Thoracic aorta (tissue), 2 donors: ENCODE results near the gene EDIL3. TPM values are rescaled to one million over a fixed set of nuclear protein-coding genes. Genes with fewer than 3 reads are reported as not detected.

Source experiments
- ATAC-seq: fragments of 150-250 bp; one replicate; pipeline ENCODE4 v1.8.0; 2017; ENCODE audit warnings: low read depth; ENCODE audit not compliant: insufficient number of reproducible peaks, low FRiP score
- DNase-seq: peaks from one replicate; pipeline ENCODE4 v3.0.0-alpha.2; 2020; ENCODE audit warnings: low spot score
- H3K27ac ChIP-seq, 2 donors: fragments of 200-600 bp; sonication (generic); 1 replicate in 1 of 2; 2 replicates in 1 of 2; pipeline ENCODE4 v1.5.1; 2016; ENCODE audit warnings: mild to moderate bottlenecking in 2 of 2, moderate library complexity in 2 of 2
- H3K27me3 ChIP-seq: fragments of 200-600 bp; sonication (generic); replicated peaks from 2 replicates; pipeline ENCODE4 v1.6.0; 2016; ENCODE audit warnings: mild to moderate bottlenecking; ENCODE audit not compliant: insufficient read depth
- H3K36me3 ChIP-seq: fragments of 200-600 bp; sonication (generic); one replicate; pipeline ENCODE4 v1.5.1; 2016
- H3K4me1 ChIP-seq, 2 donors: fragments of 200-600 bp; sonication (generic); 1 replicate in 1 of 2; 2 replicates in 1 of 2; pipeline versions ENCODE4 v1.5.1 to v1.6.0; 2016; ENCODE audit warnings: low read depth in 2 of 2, mild to moderate bottlenecking in 1 of 2; ENCODE audit not compliant: control insufficient read depth in 1 of 2
- H3K4me3 ChIP-seq: fragments of 200-600 bp; sonication (generic); 2 replicates; pipeline ENCODE4 v1.5.1; 2016; ENCODE audit warnings: mild to moderate bottlenecking
- H3K9me3 ChIP-seq: fragments of 200-600 bp; sonication (generic); 2 replicates; pipeline ENCODE4 v1.5.1; 2016
- CTCF ChIP-seq: fragments of 200-600 bp; sonication (generic); IDR thresholded peaks from one replicate; pipeline ENCODE4 v1.5.1; 2019; ENCODE audit warnings: antibody characterized with exemption
- total RNA-seq, 2 donors: library from RNA; depleted of rRNA; stranded (reverse); fragments of >200 nt; gene quantifications; one replicate each; pipeline versions ENCODE4 v1.1.0 to v1.2.3, GENCODE V29; 2016

The EDIL3 gene
- total RNA-seq, 2 donors from 2014 or later, result 157 to 170 TPM

GRCh38 chr5:83991566-83992224, 393.0 kb downstream of the EDIL3 start:
- Histone ChIP-seq H3K9me3 (no peaks in the 10 kb centered on the region), H3K27ac (no peak overlapping the region), H3K4me3 (no peak overlapping the region), H3K4me1 (no peaks in the 10 kb centered on the region), H3K36me3 (no peaks in the 10 kb centered on the region), H3K27me3 (no peaks in the 10 kb centered on the region)
- ATAC-seq (no peak), DNase-seq (no peak)
- no peak for TF ChIP-seq CTCF

GRCh38 chr5:83988293-83988685, 396.4 kb downstream of the EDIL3 start:
- H3K4me1 ChIP-seq, result no peaks in the 10 kb centered on the region
- H3K4me3 ChIP-seq, result no peak overlapping the region
- H3K36me3 ChIP-seq, result no peaks in the 10 kb centered on the region
- no peak overlapping the region for H3K27ac ChIP-seq
- ATAC-seq (no peak), DNase-seq (no peak)
- no peaks in the 10 kb centered on the region for H3K9me3 ChIP-seq
- H3K27me3 ChIP-seq, result no peaks in the 10 kb centered on the region
- TF ChIP-seq CTCF, result no peak

- DNase-seq, result no peak
- H3K36me3 ChIP-seq, result no peaks in the 10 kb centered on the region
- H3K9me3 ChIP-seq, result no peaks in the 10 kb centered on the region
- TF ChIP-seq CTCF, result no peak
- no peak overlapping the region for H3K27ac ChIP-seq
- ATAC-seq, result no peak
- H3K27me3 ChIP-seq, result no peaks in the 10 kb centered on the region
- no peaks in the 10 kb centered on the region for H3K4me1 ChIP-seq
- no peak overlapping the region for H3K4me3 ChIP-seq
These were observed 397.0 kb downstream of the EDIL3 start for GRCh38 chr5:83987513-83988292.

GRCh38 chr5:83983852-83984251, 400.8 kb downstream of the EDIL3 start:
- no peak overlapping the region for H3K4me3 ChIP-seq
- H3K9me3 ChIP-seq, result no peaks in the 10 kb centered on the region
- ATAC-seq (no peak), DNase-seq (no peak)
- no peak overlapping the region for H3K27ac ChIP-seq
- no peak for TF ChIP-seq CTCF
- H3K4me1 ChIP-seq, result no peaks in the 10 kb centered on the region
- no peaks in the 10 kb centered on the region for H3K27me3 ChIP-seq
- no peaks in the 10 kb centered on the region for H3K36me3 ChIP-seq

- Histone ChIP-seq H3K27ac (no peak overlapping the region), H3K9me3 (no peaks in the 10 kb centered on the region), H3K4me3 (no peak overlapping the region), H3K36me3 (no peaks in the 10 kb centered on the region), H3K4me1 (no peaks in the 10 kb centered on the region), H3K27me3 (no peaks in the 10 kb centered on the region)
- TF ChIP-seq CTCF, result no peak
- ATAC-seq (no peak), DNase-seq (no peak)
These were observed 410.5 kb downstream of the EDIL3 start for GRCh38 chr5:83973925-83974815.
